ENCODE results near the gene MPZL1.
"Not testable (repeated sequence)": the region's sequence is repeated elsewhere in the genome, so short reads cannot be mapped to it uniquely, and the experiment has no call there.

Gene MPZL1

GRCh38 chr1:167719715-167720421, 1.9 kb upstream of the MPZL1 start:
- DNase-seq = not testable (repeated sequence)

DNA sequence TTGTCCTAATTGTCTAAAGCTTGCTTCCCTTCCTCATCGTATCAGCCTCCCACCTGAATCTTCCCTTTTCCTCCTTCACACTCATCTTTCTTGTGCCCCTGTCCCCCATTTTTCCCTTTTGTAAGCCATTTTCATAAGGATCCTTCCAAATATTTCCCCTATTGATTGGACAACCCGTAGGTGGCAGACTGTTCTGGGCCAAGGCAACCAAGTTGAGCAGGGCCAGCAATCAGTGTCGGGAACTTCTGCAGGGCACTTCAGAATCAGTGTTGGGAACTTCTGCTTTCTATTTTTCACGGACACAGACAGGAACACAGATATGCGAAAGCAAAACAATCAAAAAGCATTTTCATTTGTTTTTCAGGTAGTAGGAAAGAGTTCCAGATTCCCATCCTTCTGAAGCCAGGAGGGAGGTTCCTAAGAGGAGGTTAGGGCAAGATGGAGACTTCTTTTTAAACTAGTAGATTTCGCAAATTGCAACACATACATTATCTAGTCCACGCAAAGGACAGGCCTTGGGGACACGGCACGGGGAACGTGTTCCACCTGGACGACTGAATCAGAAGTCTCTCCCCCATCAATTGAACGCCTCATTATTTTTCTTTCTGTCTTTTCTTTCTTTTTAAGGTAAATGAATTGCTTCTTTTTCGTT, 691 bp upstream of the MPZL1 start:
- peak; percentile 50 for DNase-seq

GRCh38 chr1:167722152-167722869, 529 bp downstream of the MPZL1 start:
- DNase-seq = peak; percentile 82

DNA sequence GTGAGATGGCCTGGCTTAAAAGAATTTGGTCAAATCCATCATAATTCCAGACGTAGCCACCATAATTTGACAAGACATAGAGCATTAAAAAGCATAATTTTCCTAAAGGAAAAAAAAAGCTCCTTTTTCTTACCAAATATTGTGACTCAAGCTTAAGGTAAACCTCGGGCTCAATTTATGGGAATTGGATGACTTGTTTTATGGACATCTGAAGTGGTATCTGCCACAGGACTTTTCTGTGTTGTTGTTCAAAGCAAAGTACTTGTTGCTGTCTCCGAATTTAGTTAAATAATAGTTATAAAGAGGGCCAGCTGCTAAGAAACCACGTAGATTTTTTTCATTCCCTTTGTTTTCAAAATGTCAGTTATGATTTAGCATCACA, 1.1 kb downstream of the MPZL1 start:
- DNase-seq = no peak

DNA sequence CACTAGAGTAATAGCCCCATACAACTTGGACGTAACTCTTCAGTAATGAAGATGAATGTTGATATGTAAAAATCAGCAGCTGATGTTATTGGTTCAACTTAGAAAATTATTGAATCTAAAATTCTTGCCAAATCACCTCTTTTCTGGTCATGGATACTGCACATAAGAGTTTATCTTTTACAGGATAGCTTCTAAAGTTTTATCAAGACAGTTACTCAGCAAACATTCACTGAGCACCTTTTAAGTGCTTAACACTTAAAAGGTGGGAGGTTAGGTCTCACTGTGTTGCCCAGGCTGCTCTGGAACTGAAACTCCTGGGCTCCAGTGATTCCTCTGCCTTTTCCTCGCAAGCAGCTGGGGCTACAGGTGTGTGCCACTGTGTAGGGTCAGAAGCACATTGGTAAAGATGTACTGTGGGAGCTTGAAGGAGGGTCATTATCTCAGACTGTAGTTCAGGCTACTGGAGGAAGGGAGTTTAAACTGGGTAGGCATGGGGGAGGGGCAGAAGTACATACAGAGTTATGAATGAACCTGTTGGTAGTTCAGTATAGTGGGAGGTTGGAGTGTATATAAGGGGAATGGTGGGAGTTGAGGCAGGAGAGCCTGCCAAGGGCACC, 2.0 kb downstream of the MPZL1 start:
- peak; percentile 34 for DNase-seq

DNA sequence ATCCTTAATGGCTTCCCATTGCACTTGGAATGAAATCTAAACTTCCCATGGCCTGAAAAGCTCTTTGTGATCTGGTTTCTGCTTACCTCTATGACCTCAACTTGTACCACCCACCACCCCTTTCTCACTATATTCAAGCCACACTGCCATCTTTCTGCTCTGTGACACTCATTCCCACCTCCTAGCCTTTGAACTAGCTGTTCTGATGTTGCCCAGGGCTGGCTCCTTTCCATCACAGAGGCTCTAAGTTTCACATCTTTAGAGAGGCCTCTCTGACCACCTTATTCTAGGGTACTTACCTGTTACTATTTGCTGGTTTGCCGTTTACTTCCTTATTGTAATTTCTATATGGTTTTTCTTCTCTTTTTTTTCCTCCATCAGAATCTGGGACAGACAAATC, 4.2 kb downstream of the MPZL1 start:
- no peak for DNase-seq

DNA sequence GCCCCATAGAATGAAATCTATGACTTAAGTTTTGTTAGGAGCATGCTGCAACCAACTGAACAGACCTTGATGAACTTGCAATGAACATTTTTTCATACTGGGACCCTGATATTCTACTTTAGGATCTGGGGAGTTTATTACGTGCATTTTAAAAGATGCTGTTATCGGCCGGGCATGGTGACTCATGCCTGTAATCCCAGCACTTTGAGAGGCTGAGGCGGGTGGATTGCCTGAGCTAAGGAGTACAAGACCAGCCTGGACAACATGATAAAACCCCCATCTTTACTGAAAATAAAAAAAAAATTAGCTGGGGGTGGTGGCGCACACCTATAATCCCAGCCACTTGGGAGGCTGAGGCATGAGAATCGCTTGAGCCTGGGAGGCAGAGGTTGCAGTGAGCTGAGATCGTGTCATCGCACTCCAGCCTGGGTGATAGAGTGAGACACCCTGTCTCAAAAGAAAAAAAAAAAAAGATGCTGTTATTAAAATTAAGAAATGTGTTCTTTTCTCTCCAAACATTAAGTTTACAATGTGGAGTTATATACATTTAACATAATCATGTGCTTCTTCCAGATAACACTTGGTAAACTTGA, 7.1 kb downstream of the MPZL1 start:
- DNase-seq = no peak

- DNase-seq = no peak
Measured at GRCh38 chr1:167734227-167734626, 12.4 kb downstream of the MPZL1 start.

GRCh38 chr1:167734841-167735240, 13.1 kb downstream of the MPZL1 start:
- no peak for DNase-seq

DNA sequence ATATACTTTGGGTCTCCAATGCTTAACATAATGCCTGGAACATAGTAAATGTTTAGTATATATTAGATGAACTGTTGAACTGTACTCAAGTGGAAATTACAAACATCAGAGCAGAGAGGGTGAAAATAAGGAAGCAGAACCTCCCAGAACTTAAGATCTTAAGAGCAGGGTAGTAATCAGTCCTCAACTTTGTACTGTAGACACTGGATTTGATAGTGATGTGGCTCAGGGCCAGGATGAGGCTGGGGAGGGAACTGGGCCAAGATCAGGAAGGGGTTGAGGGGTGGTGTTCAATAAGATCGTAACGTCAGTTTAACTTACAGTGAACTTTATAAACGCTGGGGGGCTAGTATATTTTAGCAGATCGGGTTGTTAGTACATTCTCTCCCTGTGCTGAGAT, 15.4 kb downstream of the MPZL1 start:
- no peak for DNase-seq

- DNase-seq = no peak
Measured at GRCh38 chr1:167738158-167738557, 16.4 kb downstream of the MPZL1 start.

GRCh38 chr1:167739752-167740151, 18.0 kb downstream of the MPZL1 start:
- no peak for DNase-seq

GRCh38 chr1:167741103-167741502, 19.3 kb downstream of the MPZL1 start:
- not testable (repeated sequence) for DNase-seq

DNA sequence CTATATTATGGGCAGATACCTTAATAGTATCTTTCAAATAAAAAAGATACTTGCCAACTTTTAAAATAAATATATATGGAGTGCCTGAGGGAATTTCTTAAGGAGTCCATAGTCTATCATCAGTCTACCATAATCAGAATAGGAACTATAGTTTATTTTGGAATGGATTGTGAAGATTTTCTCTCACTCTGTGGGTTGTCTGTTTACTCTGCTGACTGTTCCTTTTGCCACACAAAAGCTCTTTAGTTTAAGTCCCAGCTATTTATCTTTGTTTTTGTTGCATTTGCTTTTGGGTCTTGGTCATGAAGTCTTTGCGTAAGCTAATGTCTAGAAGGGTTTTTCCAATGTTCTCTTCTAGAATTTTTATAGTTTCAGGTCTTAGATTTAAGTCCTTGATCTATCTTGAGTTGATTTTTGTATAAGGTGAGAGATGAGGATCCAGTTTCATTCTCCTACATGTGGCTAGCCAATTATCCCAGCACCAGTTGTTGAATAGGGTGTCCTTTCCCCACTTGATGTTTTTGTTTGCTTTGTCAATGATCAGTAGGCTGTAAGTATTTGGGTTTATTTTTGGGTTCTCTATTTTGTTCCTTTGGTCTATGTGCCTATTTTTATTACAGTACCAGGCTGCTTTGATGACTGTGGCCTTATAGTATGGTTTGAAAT, 20.7 kb downstream of the MPZL1 start:
- not testable (repeated sequence) for DNase-seq

DNA sequence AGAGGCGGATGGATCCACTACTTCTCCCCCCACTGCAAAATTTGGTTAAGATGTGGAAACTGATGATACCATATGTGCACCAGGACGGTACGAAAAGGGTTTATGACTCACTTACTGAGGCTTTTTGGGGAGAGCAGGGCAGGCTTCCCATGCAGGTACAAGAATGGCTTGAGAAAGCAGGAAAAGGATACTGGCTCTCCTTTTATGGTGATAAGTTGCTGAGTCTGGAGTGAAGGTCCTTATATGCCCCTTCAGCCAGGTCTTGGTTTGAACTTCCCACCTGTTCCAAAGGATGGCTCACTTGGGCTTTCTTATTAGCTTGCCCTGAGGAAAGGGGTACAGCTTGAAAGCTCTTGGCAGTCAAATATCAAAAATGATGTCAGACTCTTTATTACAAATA, 23.1 kb downstream of the MPZL1 start:
- no peak for DNase-seq

GRCh38 chr1:167746013-167746672, 24.4 kb downstream of the MPZL1 start:
- no peak for DNase-seq

DNA sequence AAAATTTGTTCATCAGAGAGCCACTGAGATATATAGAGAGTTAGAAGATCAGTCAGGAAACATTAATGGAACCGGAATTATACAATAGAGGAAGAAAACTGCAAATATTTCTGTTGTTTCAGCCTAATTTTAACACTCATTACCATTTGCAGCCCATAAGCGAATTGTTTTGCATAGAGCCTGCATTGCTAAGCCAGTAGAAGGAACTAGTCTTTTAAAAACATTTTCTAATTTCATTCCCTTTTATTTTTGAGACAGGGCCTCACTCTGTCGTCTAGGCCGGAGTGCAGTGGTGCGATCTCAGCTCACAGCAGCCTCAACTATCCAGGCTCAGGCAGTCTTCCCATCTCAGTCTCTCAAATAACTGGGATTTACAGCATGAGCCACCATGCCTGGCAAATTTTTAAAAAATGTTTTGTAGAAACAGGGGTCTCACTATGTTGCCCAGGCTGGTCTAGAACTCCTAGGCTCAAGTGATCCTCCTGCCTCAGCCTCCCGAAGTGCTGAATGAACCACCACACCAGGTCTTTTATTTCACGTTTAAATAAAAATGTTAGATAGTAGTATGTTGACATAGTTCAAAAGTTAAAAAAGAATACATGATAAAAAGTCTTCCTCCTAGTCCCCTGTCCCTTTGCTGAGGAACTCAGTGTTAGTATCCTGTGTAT, 25.3 kb downstream of the MPZL1 start:
- no peak for DNase-seq

GRCh38 chr1:167747988-167748387, 26.2 kb downstream of the MPZL1 start:
- DNase-seq = no peak

GRCh38 chr1:167748906-167749305, 27.1 kb downstream of the MPZL1 start:
- DNase-seq = no peak

DNA sequence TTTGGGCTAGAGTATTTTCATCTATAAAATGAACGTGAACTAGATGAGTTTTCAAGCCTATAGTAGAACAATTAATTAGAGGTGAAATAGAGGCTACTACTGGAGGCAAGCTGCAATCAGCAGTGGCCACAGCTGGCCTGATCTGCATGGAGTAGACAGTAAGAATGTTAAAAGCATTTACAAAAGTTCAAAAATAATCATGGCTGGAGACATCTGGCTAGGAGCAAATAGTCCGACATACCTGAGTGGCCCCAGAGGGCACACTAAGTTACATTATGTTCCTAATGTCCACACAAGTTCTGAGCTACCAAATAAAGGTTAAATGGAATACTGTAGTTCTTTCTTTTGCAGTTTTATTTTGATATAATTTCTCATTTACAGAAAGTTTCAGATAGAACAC, 28.0 kb downstream of the MPZL1 start:
- DNase-seq = no peak

DNA sequence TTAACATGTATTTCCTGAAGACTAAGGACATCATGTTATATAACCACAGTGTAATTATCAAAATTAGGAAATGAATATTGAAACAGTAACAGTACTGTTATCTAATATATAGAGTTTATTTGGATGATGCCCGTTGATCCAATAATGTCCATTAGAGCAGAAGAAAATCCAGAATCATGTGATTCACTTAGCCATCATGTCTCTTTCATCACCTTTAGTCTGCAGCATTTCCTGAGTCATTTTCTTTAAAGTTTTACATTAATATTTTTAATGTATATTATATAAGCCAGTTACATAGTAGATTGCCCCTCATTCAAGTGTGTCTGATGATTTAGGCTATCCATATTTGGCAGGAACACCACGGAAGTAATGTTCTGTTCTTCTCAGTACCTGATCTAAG, 28.9 kb downstream of the MPZL1 start:
- DNase-seq = no peak

DNA sequence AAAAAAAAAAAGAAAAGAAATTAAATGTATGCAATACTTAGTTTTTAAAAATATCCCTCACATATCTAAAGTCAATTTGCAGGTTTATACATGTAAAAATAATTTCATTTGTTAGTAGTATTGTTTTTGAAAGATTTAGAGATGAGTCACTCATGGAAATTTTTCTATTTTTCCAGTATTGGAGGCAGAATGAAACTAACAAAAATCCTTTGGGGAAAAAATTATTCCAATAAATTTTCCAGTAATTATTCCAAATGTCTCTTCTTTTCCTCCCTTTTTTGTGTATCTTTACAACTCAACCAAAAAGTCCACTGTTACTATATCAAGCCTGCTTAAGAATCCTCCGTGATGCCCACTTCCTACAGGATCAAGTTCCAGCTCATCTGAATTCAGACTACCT, 29.9 kb downstream of the MPZL1 start:
- DNase-seq = no peak
